HG03520 (cell line): ENCODE measurements around the gene ZNF503.

Experiments used
- ATAC-seq: cut with Tn5 transposase; IDR thresholded peaks from one replicate; pipeline ENCODE4 v1.9.1; 2021; ENCODE audit warnings: mild to moderate bottlenecking, moderate library complexity; ENCODE audit not compliant: unreplicated experiment

ZNF503 gene

GRCh38 chr10:75358132-75358531 is 43.4 kb downstream of the ZNF503 start:
- no peak for ATAC-seq

- ATAC-seq: no peak
Observed at GRCh38 chr10:75357500-75357899, 44.1 kb downstream of the ZNF503 start.

- ATAC-seq: no peak
Observed at GRCh38 chr10:75356484-75356883, 45.1 kb downstream of the ZNF503 start.

GRCh38 chr10:75355706-75356105 is 45.9 kb downstream of the ZNF503 start:
- no peak for ATAC-seq

- ATAC-seq: no peak
Observed at GRCh38 chr10:75353183-75353582, 48.4 kb downstream of the ZNF503 start.

GRCh38 chr10:75352650-75353049 is 48.9 kb downstream of the ZNF503 start:
- ATAC-seq: no peak

- ATAC-seq: no peak
Observed at GRCh38 chr10:75351637-75352036, 49.9 kb downstream of the ZNF503 start.

GRCh38 chr10:75350791-75351190 is 50.8 kb downstream of the ZNF503 start:
- ATAC-seq: no peak
